ENCODE results near the gene ACBD6.

DNA sequence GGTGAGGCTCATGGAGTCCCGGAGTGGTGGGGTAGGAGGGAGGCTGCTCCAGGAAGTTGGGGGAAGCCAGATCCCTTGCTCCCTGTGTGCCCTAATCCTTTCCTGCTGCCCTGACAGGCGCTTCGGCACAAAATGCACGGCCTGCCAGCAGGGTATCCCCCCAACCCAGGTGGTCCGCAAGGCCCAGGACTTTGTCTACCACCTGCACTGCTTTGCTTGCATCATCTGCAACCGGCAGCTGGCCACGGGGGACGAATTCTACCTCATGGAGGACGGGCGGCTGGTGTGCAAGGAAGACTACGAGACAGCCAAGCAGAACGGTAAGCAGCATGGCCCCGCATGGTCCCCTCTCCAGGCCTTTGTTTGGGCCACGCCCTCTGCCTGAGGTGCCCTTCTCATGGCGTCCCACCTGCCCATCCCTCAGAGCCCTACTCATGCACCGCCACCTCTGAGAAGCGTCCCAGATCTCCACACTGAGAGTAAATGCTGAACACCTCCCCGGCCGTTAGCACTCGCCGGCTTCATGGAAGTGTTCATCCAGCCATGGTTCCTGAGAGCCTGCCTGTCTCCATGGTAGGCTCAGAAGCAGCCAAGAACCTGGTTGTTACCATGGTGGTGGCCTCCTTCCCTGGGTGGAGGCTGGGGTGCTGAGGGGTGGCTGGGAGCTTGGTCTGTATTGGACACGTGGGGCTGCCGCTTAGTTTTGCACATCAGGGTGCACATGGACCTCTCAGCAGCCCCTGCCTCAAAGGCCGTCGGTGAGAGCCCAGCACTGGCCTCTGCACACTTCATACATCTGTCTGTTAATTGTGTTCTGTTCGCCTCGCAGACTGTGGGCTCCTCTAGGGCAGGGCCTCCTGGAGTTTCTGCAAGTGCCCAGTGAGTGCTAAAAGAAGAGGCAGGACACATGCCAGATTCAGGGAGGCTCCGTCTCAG is 235.8 kb downstream of the ACBD6 start:
- TF ChIP-seq CTCF (conservative IDR thresholded peaks at IDR 0.05; ENCODE audit: low read depth, low read length) (no peak), POLR2A (IDR thresholded peaks at IDR 0.05; ENCODE audit: low read depth, low read length) (no peak), ELK1 (IDR thresholded peaks at IDR 0.05; ENCODE audit: borderline replicate concordance, low read depth, low read length) (no peak)
